GM12891 (cell line): ENCODE data around the gene RDH13.

Source experiments
- POLR2A ChIP-seq: IDR thresholded peaks from 2 replicates; pipeline ENCODE4 v1.6.1; 2011; ENCODE audit warnings: low read depth, low read length, control low read depth
- POLR2AphosphoS5 ChIP-seq: IDR thresholded peaks from 2 replicates; pipeline ENCODE4 v1.6.1; 2011; ENCODE audit warnings: low read depth, low read length, control low read depth
- SPI1 ChIP-seq: IDR thresholded peaks from 2 replicates; pipeline ENCODE4 v1.6.1; 2011; ENCODE audit warnings: low read depth, low read length, control low read depth

GRCh38 chr19:55013596-55013995, 49.4 kb downstream of the RDH13 start:
- TF ChIP-seq POLR2A (no peak), SPI1 (no peak), POLR2AphosphoS5 (no peak)
